Hepatocyte (in vitro differentiated cells): ENCODE measurements around the gene PABPN1L.

Source experiments
- CTCF ChIP-seq: fragments of 200-600 bp; sonication (generic); IDR thresholded peaks from 2 replicates; pipeline ENCODE4 v1.5.1; 2016; ENCODE audit warnings: antibody characterized with exemption, mild to moderate bottlenecking; ENCODE audit not compliant: poor library complexity
- EZH2 ChIP-seq: fragments of 200-600 bp; sonication (generic); IDR thresholded peaks from 2 replicates; pipeline ENCODE4 v1.6.1; 2016; ENCODE audit warnings: antibody characterized with exemption, mild to moderate bottlenecking, borderline replicate concordance
- EZH2phosphoT487 ChIP-seq: fragments of 200-600 bp; sonication (generic); IDR thresholded peaks from one replicate; pipeline ENCODE4 v1.6.1; 2018; ENCODE audit warnings: antibody characterized with exemption, mild to moderate bottlenecking, low read depth, moderate library complexity; ENCODE audit not compliant: unreplicated experiment, severe bottlenecking

- no peak for TF ChIP-seq CTCF
- TF ChIP-seq EZH2phosphoT487, result no peak
- no peak for TF ChIP-seq EZH2
These were observed 31.1 kb downstream of the PABPN1L start for GRCh38 chr16:88835383-88835782.
